ENCODE results near the gene TNNI3K.

DNA sequence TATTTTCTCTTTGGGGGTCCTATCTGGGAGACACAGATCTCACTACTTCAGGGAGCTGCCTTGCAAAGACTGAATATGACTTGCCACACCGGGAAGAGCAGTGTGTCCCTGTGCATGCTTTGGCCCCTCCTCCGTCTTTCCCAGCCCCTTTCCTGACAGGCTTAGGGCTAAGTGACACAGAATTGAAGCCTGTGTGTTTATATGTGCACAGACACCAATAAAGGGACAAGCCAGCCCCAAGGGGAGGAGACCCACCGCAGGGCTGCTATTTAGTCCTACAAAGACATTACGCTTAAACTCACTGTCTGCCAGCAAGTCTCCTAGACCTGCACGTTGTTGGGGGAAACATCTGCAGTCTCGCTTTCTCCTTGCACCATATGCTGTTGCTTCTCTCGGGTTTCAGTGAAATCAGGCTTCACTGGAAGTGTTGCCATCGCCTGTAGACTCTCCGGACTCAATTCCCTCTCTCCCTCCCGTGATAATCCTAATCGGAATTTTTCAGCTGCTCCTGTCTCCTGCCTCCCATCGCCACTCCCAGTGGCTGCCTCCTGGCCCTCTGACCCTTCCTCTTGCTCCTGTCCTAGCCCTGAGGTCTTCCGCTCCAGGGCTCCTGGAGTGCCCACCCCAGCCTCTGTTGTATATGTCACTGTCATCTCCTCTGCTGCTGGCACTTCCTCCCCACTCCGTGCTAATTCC, 335.8 kb downstream of the TNNI3K start:
- TF ChIP-seq POLR2A (IDR thresholded peaks at IDR 0.05) (no peak), POLR2AphosphoS5 (IDR thresholded peaks at IDR 0.05) (no peak), EP300 (IDR thresholded peaks at IDR 0.05) (no peak)
- TF ChIP-seq, protein P1, sequence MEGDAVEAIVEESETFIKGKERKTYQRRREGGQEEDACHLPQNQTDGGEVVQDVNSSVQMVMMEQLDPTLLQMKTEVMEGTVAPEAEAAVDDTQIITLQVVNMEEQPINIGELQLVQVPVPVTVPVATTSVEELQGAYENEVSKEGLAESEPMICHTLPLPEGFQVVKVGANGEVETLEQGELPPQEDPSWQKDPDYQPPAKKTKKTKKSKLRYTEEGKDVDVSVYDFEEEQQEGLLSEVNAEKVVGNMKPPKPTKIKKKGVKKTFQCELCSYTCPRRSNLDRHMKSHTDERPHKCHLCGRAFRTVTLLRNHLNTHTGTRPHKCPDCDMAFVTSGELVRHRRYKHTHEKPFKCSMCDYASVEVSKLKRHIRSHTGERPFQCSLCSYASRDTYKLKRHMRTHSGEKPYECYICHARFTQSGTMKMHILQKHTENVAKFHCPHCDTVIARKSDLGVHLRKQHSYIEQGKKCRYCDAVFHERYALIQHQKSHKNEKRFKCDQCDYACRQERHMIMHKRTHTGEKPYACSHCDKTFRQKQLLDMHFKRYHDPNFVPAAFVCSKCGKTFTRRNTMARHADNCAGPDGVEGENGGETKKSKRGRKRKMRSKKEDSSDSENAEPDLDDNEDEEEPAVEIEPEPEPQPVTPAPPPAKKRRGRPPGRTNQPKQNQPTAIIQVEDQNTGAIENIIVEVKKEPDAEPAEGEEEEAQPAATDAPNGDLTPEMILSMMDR (IDR thresholded peaks at IDR 0.05) = no peak
